NCI-H1436 treated with DMSO at 0.1 percent for 48 hours (cell line): ENCODE data around the gene HGD.
"Not testable (repeated sequence)": the region's sequence is repeated elsewhere in the genome, so short reads cannot be mapped to it uniquely, and the experiment has no call there.

Experiments used
- DNase-seq: peaks from one replicate; lab custom pipeline; 2025; lab: John Stamatoyannopoulos, UW

Gene HGD

DNA sequence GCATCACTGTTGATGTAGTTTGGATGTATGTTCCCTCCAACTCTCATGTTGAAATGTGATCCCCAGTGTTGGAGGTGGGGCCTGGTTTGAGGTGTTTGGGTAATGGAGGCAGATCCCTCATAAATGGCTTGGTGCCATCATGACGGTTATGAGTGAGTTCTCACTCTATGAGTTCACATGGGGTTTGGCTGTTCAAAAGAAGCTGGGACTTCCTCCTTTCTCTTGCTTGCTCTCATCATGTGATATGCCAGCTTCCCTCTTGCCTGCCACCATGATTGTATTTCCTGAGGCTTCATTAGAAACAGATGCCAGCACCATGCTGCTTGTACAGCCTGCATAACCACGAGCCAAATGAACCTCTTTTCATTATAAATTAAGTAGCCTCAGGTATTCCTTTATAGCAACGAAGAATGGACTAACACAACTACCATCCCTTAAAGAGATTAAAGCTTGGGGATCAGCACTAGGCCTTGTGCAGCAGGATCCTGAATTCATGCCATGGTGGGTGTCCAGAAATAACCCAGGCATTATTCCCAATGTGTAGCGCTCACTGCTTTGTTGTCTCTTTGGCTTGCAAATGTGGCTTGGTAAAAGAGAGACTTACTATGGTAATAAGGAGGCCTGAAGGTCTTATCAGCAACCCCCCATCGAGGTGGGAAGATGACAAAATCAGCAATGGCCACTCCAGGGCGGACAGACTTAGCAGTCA lies 44.0 kb downstream of the HGD start:
- DNase-seq: no peak

DNA sequence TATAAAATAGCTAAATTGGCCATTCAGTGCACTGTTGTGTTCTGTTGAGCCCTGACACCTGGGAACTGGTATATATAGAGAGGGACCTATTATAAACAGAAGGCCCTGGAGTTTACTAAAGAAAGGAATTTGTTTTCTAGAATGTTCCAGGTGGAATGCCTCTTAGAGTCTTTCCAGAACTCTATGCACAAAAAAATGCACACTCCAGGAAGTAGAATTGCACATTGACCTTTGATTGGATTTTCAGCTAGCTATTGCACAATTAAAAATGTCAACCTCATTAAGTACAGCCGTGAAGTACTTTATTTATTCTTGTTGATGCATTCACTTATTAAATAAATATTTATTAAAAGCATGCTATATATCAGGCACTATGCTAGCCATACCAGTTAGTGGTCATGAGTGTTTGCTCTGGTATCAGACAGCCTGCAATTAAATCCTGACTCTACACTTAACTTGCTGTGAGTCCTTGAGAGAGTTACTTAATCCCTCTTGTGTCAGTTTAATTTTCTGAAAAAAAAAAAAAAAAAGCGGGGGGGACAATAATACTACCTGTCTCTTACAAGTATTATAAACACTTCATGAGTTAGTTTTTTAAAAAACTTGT lies 45.1 kb downstream of the HGD start:
- no peak for DNase-seq

GRCh38 chr3:120634539-120634938 lies 47.5 kb downstream of the HGD start:
- no peak for DNase-seq

GRCh38 chr3:120625159-120625586 lies 56.9 kb downstream of the HGD start:
- no peak for DNase-seq

DNA sequence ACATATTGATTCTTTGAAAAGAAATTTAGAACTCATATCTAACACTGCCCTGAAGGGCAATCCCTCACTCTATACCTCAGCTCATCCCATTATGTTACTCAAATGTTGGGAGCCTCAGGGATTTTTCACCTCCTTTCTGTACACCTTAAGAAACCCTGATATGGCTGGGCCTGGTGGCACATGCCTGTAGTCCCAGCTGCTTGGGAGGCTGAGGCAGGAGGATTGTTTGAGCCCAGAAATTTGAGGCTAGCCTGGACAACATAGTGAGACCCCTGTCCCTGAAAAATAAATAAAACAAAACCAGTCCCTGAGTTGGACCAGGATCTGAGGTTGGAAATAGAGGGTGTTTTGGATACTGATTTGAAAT lies 58.3 kb downstream of the HGD start:
- no peak for DNase-seq

GRCh38 chr3:120622870-120623726 lies 58.9 kb downstream of the HGD start:
- no peak for DNase-seq

DNA sequence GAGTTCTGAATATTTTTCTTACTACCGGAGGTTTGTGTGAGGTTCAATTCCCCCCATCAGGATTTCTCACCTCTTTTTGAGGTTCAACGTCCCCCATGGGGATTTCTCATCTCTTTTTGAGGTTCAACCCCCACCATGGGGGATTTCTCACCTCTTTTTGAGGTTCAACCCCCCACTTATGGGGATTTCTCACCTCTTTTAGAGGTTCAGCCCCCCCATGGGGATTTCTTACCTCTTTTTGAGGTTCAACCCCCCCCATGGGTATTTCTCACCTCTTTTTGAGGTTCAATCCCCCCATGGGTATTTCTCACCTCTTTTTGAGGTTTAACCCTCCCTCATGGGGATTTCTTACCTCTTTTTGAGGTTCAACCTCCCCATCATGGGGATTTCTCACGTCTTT lies 59.6 kb downstream of the HGD start:
- no peak for DNase-seq

- not testable (repeated sequence) for DNase-seq
Observed at GRCh38 chr3:120616745-120617144, 65.3 kb downstream of the HGD start.

DNA sequence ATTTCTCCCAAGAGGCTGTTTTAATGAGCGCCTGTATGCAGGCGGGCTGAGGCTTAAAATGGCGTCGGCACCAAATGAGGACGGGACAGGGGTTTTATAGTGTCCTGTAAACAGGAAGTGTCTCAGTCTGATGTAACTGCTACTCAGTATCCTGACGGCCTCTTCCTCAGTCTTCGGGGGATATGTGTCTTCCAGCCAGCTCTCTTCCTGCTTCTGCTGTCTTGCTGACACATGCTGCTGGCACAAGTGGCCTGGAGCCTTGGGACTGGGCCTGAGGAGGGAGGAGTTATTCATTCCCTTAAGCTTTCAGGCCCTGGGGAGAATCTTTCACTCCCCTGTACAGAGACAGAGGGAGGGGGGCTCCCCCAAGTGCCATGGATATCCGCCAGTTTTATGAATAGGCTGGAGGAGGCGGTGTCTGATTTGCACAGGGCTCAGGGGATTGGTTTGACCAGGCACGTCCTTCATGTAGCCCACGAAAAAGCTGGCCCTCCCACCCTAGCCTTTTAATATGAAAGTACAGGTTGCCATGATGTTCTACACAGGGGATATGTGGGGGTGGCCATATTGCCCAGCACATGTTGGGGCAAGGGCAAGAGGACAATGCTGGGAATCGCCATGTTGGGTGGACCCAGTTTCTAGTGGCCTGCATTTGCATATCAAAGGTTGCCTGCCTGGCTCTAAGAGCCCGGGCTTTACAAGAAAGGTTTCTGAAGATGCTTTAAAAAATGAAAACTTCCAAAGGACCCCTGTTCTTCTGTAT lies 66.0 kb downstream of the HGD start:
- DNase-seq: peak; percentile 97

DNA sequence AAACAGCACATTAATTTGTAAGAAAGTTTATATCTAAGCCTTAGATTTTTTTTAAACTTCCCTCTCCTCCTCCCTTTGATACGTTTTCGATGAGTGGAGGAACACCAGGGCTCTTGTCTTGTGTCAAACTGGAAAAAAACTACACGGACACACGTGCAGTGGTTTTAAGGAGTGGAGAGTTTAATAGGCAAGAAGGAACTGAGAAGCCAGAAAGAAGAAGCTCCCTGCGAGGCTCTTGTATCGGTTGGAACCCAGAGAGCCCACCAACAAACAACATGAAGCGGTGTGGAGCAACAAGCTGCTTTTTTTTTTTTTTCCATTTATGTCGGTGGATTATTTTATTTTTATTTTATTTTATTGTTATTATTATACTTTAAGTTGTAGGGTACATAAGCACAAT lies 67.3 kb downstream of the HGD start:
- no peak for DNase-seq

DNA sequence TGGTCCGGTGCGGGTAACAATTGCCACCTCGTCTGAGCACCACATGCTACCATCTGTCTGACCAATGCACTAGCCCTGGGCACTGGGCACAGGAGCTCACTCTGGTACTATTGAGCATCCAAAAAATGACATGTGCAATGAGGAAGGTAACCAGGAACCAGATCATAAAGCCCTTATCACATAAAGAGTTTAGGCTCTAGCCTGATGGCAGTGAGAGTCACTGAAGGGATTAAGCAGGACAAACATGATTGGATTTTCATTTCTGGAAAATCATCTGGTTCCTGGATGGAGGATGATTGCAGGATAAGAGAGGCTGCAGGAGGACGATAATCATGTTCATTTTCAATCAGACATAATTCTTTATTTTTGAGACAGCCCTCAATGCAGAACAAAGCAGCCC lies 73.5 kb downstream of the HGD start:
- DNase-seq: no peak

- no peak for DNase-seq
Observed at GRCh38 chr3:120604784-120605183, 77.3 kb downstream of the HGD start.

- no peak for DNase-seq
Observed at GRCh38 chr3:120604382-120604781, 77.7 kb downstream of the HGD start.

DNA sequence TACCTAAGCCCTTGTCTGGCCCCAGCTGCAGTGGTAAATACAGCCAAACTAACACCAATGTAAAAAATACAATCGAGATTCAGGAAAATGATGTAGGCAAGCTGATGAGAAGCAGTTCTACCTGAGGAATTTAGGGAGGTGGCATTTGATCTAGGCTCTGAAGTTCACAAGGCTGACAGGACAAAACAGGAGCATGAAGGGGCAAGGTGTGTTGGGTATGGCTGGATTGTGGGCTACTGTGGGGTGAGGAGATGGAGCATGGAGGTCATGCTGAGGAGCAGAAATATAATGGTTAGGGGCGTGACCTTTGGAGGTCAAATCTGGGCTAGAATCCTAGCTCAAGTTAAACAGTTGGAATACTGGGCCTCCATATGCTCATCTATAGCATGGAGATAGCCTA lies 79.4 kb downstream of the HGD start:
- DNase-seq: no peak

DNA sequence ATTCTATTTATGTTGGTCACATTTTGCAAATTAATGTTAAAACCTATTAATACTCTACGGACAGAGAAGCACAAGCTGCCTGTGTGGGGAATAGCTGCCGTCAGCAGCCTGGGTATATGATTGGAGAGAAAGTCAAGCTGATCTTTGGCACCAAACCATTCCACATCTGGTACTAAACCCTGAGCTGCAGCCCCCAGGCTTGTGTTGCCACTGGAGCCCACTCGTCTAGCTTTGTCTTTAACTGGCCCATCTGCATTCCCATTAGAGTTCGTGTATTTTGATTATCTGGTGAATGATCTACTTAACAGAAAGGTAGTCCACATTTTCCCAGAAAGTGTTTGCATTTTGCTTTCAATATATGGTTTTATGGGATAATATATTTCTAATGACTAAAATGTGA lies 80.5 kb downstream of the HGD start:
- DNase-seq: no peak

- DNase-seq: no peak
Observed at GRCh38 chr3:120599211-120599610, 82.8 kb downstream of the HGD start.

GRCh38 chr3:120597445-120598049 lies 84.5 kb downstream of the HGD start:
- DNase-seq: no peak

GRCh38 chr3:120596853-120597223 lies 85.2 kb downstream of the HGD start:
- no peak for DNase-seq

DNA sequence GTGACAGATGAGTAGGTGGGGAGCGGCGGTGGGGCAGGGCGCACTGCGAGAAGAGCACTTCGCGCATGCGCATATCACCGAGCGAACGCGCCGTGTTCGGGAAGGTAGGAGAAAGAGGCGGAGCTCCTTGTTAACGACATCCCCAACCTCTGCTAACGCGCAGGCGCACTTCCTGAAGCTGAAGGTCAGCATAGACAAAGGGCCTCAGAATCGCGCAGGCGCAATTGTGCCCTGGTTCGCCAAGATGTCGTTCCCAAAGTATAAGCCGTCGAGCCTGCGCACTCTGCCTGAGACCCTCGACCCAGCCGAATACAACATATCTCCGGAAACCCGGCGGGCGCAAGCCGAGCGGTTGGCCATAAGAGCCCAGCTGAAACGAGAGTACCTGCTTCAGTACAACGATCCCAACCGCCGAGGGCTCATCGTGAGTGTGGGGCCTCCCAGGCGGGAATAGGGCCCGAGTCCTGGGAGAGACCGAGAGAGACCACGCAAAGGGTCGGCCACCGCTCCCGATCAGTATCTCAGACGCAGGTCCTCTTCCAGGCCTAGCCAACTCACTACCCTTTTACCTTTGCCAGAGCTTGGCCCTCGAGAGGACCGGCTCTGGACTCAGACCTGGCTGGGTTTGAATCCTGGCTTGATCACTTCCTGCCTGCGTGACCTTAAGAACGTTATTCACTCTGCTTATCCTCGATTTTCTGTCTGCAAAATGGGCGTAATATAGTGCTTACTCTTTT lies 85.8 kb downstream of the HGD start, which contains the start of gene NDUFB4:
NDUFB4 (plus strand) TSS at position 221 of the 737 bp plus-strand sequence; CDS start at position 245, 24 bp downstream.
- peak; percentile 99 for DNase-seq

DNA sequence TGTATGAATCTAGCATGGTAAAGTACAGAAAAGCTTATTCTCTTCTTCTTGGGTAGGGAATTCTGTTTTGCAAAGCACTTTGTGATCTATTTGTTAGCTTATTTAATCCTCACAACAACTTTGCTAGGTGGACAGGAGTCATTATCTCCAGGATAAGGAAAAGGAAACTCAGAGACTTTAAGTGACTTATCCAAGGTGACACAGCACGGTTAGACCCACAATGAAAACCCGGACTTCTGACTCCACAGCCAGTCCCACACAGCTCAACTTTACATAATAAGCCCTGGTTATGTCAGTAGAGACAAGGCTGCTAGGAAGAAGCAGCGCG lies 86.3 kb downstream of the HGD start:
- no peak for DNase-seq

GRCh38 chr3:120587332-120587975 lies 94.6 kb downstream of the HGD start:
- DNase-seq: no peak
